ENCODE data around the gene SIVA1.

Gene SIVA1

DNA sequence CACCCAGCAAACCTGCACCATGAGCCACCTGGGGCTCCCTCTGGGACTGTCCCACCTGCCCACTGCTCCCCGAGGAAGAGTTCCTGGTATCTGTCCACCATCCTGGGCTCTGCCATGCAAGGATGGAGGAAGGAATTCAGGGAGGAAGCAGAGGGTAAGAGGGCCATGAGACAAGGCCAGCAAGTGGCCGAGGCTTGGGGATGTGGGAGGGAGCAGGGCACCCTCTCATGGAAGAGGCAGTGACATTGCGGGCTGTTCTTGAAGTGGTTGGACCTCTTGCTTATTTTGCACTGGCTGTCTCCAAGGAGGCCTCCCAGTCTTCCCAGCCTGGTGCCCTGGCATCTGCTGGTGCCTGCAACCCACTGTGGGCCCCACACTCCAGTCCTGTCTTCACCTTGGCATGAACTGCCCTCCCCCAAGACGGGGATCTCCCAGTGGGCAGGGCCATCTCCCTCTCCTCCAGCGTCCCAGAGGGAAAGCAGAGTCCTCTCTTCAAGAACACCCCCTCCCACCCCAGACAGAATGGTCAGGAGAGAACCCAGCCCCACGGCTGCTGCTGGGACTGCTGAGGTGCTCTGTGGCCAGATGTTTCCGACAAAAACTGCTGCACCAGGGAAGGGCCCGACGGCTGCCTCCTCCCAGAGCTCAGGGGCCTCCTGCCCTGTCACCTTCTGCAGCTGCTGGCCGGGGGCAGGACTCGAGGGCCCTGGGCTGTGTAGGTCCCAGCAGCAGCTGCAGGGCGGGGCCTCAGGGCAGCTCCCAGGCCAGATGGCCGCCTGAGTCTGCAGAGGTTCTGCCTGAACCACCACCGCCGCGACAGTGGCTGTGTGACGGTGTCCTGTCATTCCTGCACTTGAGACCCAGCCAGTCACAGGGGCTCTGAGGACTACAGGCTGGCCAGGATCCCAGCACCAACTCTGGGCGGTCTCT, 44.4 kb downstream of the SIVA1 start:
- no peak for DNase-seq (ENCODE audit: low spot score)

- no peak for DNase-seq (ENCODE audit: low spot score)
Observed at GRCh38 chr14:104798300-104799243, 45.6 kb downstream of the SIVA1 start.

- no peak for DNase-seq (ENCODE audit: low spot score)
Observed at GRCh38 chr14:104799244-104800014, 46.5 kb downstream of the SIVA1 start.

GRCh38 chr14:104800015-104800770, 47.2 kb downstream of the SIVA1 start:
- peak; percentile 76 for DNase-seq (ENCODE audit: low spot score)

DNA sequence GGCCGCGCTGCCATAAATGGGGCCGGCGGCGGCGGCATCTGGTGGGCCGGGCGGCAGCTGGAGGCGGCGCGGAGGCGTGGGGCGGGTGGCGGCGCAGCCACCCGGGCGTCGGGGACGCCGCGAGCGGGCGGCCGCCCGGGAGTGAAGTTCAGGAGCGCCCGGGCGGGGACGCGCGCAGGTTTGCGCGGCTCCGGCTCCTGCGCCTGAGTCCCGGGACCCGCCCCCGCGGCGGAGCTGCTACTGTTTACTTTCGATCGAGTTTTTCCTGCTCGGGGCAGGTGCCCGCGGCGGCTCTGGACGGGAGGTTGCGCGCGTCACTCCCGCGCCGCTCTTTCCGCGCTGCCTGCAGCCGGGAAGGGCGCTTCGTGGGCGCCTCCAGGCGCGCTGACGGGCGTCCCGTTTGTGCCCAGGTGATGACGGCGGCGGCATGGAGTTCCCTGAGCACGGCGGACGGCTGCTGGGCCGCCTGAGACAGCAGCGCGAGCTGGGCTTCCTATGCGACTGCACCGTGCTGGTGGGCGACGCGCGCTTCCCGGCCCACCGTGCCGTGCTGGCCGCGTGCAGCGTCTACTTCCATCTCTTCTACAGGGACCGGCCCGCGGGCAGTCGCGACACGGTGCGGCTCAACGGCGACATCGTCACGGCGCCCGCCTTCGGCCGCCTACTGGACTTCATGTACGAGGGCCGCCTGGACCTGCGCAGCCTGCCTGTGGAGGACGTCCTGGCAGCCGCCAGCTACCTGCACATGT, 48.0 kb downstream of the SIVA1 start, which contains the start of gene ZBTB42:
Gene ZBTB42, plus strand, starts transcription at position 331 of the 749 bp plus-strand sequence. Its CDS starts 97 bp downstream, at position 428.
- no peak for DNase-seq (ENCODE audit: low spot score)

- no peak for DNase-seq (ENCODE audit: low spot score)
Observed at GRCh38 chr14:104801520-104802393, 48.8 kb downstream of the SIVA1 start.

- no peak for DNase-seq (ENCODE audit: low spot score)
Observed at GRCh38 chr14:104802394-104803184, 49.6 kb downstream of the SIVA1 start.

DNA sequence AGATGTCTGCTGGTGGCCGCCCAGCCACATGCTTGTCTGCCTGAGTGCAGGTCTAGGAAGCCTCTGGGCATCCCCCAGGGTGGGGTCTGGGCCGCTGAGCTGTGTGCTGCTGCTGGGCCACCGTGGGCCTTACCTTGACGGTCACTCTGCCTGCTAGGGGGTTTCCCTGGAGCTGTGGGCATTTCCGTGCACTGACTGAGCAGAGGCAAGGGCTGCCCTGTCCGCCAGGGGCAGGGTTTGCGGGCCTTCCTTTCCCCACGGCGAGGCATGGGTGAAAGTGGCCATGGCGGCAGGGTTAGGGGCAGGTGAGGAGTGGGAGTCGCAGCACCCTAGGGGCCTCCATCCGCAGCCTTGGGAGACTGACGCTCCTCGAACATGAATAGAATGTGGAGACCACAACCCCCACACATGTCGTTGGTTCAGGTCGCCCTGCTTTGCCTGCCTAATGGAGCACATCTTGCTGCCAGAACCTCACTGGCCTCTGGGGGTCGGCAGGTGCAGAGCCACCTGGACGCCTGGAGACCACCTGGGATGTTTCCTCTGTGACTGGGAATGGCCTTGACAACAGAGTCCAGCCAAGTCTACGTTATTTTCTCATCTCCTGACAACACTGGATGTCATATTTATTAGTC, 50.4 kb downstream of the SIVA1 start:
- DNase-seq (ENCODE audit: low spot score), result no peak

DNA sequence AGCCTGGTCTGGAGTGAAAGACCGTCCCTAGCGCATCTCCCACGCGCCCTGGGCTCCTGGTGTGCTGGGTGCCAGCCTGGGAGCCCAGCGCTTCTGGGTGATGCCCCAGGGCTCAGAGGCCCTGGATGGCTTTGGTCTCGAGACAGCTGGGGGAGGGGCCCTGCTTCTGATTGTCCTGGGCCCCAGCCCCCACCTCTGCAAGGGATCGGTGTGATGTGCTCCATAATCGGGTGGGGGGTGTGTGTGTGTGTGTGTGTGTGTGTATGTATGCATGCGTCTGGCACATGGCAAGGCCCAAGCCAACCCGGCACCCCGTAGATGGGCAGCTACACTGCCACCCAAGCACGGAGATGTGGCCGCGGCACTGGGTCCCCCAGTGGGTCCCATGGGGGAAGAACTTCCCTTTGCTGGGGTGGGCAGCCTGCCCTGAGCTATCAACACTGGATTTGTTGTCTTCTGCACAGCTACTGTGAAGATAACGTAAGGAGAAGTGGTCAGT, 51.0 kb downstream of the SIVA1 start:
- DNase-seq (ENCODE audit: low spot score), result no peak

DNA sequence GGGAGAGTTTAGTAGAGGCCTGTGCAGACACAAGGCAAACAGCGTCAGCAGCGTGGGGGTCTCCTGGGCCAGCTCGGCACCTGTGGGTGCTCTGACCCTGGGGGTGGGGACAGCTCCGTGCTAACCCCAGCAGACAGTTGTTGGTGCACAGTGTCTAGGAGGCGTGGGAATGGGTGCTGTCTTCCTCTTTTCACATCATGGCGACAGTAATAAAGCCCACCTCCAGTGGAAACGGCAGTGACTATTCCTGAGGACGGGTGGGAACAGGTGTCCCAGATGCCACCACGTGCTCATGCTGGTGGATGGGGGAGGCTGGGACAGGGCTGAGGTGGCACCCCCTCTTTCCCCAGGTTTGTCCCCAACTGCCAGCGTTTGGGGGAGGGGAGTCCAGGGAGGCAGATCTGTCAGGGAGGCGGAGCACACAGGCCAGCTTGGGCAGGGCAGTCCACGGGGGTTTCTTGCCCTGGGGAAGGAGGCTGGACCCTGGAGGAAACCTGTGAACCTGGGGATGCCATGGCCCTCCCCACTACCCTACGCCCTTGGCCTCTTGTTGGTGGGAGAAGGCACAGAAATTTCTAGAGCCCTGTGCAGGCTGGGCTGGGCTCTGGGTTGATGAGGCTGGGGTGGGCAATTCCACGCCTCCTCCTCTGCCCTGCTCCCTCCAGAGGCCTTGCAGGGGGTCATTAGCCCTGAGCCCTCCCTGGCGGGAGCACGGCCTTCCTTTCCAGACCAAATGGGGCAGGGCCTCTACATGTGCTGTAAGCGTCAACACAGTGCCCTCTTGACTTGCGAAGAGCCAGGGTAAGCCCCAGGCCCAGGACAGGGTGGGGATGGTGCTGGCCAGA, 51.8 kb downstream of the SIVA1 start:
- DNase-seq (ENCODE audit: low spot score), result no peak

DNA sequence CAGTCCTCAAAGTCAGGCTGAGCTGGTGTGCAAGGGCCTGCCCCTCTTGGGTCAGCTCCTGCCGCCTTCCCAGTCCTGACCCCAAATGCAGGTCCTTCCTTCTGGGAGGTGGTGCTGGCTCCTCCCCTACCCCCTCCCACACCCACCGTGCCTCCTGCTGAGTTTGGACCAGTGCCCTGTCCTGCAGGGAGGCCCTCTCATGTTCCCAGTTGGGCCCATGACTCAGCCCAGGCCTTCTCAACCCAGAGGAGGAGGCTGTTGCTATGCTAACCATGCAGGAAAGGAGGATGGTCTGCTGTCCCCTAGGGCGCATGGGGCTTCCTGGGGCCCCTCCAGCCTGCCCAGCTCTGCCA, 52.4 kb downstream of the SIVA1 start:
- no peak for DNase-seq (ENCODE audit: low spot score)

- no peak for DNase-seq (ENCODE audit: low spot score)
Observed at GRCh38 chr14:104805941-104806624, 53.1 kb downstream of the SIVA1 start.

DNA sequence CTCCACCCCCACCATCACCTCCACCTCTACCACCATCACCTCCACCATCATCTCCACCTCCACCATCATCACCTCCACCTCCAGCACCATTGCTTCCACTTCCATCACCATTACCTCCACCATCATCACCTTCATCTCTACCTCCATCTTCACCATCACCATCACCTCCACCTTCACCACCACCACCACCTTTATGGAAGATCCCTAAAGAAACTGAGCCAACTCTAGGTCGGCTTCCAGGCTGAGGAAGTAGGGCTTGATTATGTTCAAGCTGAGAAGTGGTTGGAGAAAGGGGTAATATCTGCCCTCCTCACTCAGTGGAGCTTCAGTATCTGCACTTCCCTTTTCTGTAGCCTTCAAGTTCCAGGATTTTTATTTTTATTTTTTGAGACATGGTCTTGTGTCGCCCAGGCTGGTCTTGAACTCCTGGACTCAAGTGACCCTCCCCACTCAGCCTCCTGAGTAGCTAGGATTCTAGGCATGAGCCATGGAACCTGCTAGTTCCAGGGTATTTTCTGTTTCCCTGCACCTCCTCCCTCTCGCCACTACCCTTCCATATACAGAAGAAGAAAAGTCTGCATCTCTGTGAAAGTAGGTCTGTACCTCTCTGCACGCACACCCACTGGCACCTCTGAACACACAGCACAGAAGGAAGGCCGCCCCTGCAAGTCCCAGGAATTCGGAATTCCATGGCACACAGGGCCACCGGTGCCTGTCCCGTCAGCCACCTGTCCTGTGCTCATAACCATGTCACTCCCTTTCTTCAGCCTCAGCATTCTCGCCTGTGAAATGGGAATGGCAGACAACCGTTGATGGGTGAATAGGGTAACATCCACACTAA, 53.9 kb downstream of the SIVA1 start:
- DNase-seq (ENCODE audit: low spot score), result no peak

GRCh38 chr14:104808456-104808855, 55.5 kb downstream of the SIVA1 start:
- DNase-seq (ENCODE audit: low spot score), result no peak
